Measurements from ENCODE around the gene ARHGEF2.

The ARHGEF2 gene

DNA sequence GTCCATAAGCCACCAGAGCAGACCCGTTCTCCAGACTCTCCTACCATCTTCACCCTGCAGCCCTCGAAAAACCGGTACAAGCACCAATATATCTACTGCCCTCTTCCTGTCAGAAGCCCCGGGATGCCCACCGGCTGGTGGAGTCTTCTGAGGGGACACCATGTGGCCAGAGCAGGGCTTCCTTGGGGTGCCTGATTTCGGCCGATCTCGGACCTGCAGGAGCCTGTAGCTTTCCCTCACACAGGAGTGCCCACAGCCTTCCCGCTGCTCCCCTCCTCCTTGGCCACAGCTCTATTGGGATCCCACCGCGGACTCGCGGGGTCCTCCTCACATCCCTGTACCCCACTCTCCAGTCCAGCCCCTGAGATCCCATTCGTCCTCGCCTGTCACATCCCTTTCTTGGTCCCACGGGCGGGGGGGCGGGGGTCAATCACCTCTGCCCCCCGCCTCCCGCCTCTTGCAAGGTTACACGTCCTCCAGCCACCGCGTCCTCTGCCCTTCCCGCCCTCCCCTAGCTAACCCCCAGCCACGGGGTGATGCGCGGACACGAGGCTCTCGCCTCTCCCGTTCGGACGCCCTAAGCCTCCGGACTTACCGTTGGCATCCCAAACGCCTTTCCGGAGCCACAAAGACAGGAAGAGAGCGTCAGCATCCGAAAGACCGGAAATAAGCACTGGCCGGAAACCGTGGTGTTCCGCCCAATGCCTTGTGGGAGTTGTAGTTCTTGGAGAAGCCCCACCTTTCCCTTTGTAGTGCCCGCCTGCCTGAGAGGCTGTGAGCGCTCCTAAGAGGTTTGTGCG lies 42.1 kb upstream of the ARHGEF2 start, which contains the start of gene SSR2:
Gene SSR2 (minus strand): TSS at position 659 of the 800 bp plus-strand sequence. CDS start 784 bp downstream, outside the sequence.
- peak; percentile 93 for DNase-seq (ENCODE audit: low read depth)
- peak; percentile 66; the same call in 1 of the 2 replicates for TF ChIP-seq MAX (IDR thresholded peaks at IDR 0.05; ENCODE audit: low read depth, low read length)
- TF ChIP-seq MYC (IDR thresholded peaks at IDR 0.05; ENCODE audit: low read depth, low read length), result peak; percentile 69; the same call in 1 of the 2 replicates
- peak; percentile 75 for TF ChIP-seq POLR2A (IDR thresholded peaks at IDR 0.05; ENCODE audit: extremely low read depth, insufficient read length)
- TF ChIP-seq, protein P1, sequence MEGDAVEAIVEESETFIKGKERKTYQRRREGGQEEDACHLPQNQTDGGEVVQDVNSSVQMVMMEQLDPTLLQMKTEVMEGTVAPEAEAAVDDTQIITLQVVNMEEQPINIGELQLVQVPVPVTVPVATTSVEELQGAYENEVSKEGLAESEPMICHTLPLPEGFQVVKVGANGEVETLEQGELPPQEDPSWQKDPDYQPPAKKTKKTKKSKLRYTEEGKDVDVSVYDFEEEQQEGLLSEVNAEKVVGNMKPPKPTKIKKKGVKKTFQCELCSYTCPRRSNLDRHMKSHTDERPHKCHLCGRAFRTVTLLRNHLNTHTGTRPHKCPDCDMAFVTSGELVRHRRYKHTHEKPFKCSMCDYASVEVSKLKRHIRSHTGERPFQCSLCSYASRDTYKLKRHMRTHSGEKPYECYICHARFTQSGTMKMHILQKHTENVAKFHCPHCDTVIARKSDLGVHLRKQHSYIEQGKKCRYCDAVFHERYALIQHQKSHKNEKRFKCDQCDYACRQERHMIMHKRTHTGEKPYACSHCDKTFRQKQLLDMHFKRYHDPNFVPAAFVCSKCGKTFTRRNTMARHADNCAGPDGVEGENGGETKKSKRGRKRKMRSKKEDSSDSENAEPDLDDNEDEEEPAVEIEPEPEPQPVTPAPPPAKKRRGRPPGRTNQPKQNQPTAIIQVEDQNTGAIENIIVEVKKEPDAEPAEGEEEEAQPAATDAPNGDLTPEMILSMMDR (IDR thresholded peaks at IDR 0.05; ENCODE audit: low read depth, low read length), result no peak
- H3K4me3 ChIP-seq (ENCODE audit: low read depth, low read length), result peak within 1 kb of the TSS; percentile 75

DNA sequence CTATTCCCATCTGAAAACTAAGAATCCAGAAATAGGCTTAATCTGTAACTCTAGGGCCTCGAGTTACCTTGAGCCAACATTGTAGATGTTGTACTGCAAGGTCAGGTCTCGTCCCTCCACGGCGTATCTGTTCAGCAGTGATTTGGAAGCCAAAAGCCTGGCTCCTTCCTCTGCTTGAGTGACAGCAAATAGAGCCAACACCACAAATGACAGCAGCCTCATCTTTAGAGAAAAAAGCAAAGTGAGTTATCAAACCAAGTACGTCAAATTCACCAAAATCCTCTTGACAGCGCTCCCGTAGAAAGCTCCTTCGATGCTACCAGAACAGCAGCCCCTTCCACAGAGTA lies 41.6 kb upstream of the ARHGEF2 start:
- peak overlapping the region; percentile 75 for H3K4me3 ChIP-seq (ENCODE audit: low read depth, low read length)
- TF ChIP-seq POLR2A (IDR thresholded peaks at IDR 0.05; ENCODE audit: extremely low read depth, insufficient read length) (no peak), MYC (IDR thresholded peaks at IDR 0.05; ENCODE audit: low read depth, low read length) (no peak), MAX (IDR thresholded peaks at IDR 0.05; ENCODE audit: low read depth, low read length) (no peak)
- TF ChIP-seq, protein P1 (IDR thresholded peaks at IDR 0.05; ENCODE audit: low read depth, low read length), result no peak
- DNase-seq (ENCODE audit: low read depth), result no peak

- H3K4me3 ChIP-seq (ENCODE audit: low read depth, low read length), result no peak overlapping the region
- DNase-seq (ENCODE audit: low read depth), result no peak
- TF ChIP-seq, protein P1 (IDR thresholded peaks at IDR 0.05; ENCODE audit: low read depth, low read length), result no peak
- TF ChIP-seq MAX (IDR thresholded peaks at IDR 0.05; ENCODE audit: low read depth, low read length) (no peak), POLR2A (IDR thresholded peaks at IDR 0.05; ENCODE audit: extremely low read depth, insufficient read length) (no peak), MYC (IDR thresholded peaks at IDR 0.05; ENCODE audit: low read depth, low read length) (no peak)
These were observed 36.5 kb upstream of the ARHGEF2 start for GRCh38 chr1:156014829-156015228.

DNA sequence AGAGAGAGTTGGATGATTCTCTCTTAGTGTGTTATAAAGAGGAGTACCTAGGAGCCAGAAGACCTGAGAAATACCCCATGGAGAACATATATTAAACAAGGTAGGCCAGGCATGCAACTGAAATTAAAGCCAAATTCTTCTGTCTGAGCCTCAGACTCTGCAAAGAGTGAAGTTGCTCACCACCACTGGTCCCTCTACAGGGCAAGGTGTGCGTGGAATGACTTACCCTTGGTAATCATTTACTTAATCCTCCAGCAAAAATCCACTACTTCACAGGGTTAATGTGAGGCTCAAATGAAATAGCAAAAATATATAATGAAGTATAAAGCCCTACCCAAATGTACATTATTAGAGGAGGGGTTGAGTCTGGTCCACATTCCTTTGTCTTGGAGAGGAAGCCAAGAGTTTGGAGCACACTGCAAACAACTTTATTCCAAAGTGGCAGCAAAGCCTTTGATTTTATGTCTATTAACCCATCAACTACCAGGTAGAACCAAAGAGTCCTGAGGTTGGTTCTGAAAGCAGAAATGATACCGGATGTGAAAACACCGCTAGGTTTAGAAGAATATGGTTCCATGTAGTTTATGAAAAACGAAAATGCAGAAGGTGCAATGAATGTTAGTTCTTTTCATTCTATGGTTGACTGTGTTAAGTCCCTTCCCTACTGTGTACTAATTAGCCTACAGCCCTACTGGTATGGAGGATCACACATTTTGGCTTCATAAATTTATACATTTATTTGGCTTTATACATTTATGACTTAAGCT lies 33.9 kb upstream of the ARHGEF2 start:
- TF ChIP-seq, protein P1 (IDR thresholded peaks at IDR 0.05; ENCODE audit: low read depth, low read length), result no peak
- TF ChIP-seq MYC (IDR thresholded peaks at IDR 0.05; ENCODE audit: low read depth, low read length) (no peak), POLR2A (IDR thresholded peaks at IDR 0.05; ENCODE audit: extremely low read depth, insufficient read length) (no peak), MAX (IDR thresholded peaks at IDR 0.05; ENCODE audit: low read depth, low read length) (no peak)
- no peak overlapping the region for H3K4me3 ChIP-seq (ENCODE audit: low read depth, low read length)

DNA sequence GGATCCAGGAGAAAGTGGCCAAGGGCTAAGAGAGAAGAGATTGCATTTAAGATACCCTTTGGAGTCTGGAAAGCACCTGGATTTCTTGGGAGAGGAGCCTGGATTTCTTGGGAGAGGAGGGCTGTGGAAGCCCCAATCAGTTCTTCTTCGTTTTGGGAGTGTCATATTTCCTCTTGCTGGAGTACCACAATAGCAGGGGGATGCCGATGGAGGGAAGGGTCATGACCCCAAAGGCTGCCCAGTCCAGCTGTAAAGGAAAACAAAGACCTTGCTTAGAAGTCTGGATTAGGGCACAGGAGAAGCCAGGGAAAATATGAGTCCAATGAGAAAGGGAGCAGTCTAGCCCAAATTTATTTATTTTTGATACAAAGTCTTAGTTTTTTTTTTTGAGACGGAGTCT lies 31.1 kb upstream of the ARHGEF2 start:
- DNase-seq (ENCODE audit: low read depth), result no peak
- no peak overlapping the region for H3K4me3 ChIP-seq (ENCODE audit: low read depth, low read length)
- TF ChIP-seq POLR2A (IDR thresholded peaks at IDR 0.05; ENCODE audit: extremely low read depth, insufficient read length) (no peak), MYC (IDR thresholded peaks at IDR 0.05; ENCODE audit: low read depth, low read length) (no peak), MAX (IDR thresholded peaks at IDR 0.05; ENCODE audit: low read depth, low read length) (no peak)
- TF ChIP-seq, protein P1 (IDR thresholded peaks at IDR 0.05; ENCODE audit: low read depth, low read length), result no peak

More for the DNA sequence above, 33.9 kb upstream of the ARHGEF2 start:
- DNase-seq (ENCODE audit: low read depth), result no peak

Measured in NB4 (cell line).